SJSA1 (cell line): ENCODE measurements around the gene HMOX1. TPM values are rescaled to one million over a fixed set of nuclear protein-coding genes. Genes with fewer than 3 reads are reported as not detected.
A peak's percentile ranks its signal among the peaks of the same experiment; 100 is the strongest.
"Not testable (repeated sequence)": the region's sequence is repeated elsewhere in the genome, so short reads cannot be mapped to it uniquely, and the experiment has no call there.

Experiments used
- DNase-seq, 2 experiments: peaks; one replicate each; pipeline ENCODE4 v3.0.0-alpha.2; 2015 to 2020; ENCODE audit warnings: low spot score in 2 of 2, low read depth in 1 of 2
- H3K27ac ChIP-seq: fragments of 250-450 bp; sonication (Bioruptor Pico); 2 replicates; pipeline ENCODE4 v1.5.1; 2020; ENCODE audit warnings: mild to moderate bottlenecking, moderate library complexity
- H3K27me3 ChIP-seq: fragments of 250-450 bp; sonication (Bioruptor Pico); replicated peaks from 2 replicates; pipeline ENCODE4 v1.5.1; 2020; ENCODE audit warnings: mild to moderate bottlenecking, moderate library complexity
- H3K36me3 ChIP-seq: fragments of 250-450 bp; sonication (Bioruptor Pico); 2 replicates; pipeline ENCODE4 v1.5.1; 2020; ENCODE audit warnings: mild to moderate bottlenecking
- H3K4me1 ChIP-seq: fragments of 250-450 bp; sonication (Bioruptor Pico); replicated peaks from 2 replicates; pipeline ENCODE4 v1.6.1; 2021; ENCODE audit warnings: mild to moderate bottlenecking
- H3K4me3 ChIP-seq: fragments of 250-450 bp; sonication (Bioruptor Pico); 2 replicates; pipeline ENCODE4 v1.5.1; 2020; ENCODE audit warnings: mild to moderate bottlenecking
- H3K9me3 ChIP-seq: fragments of 250-450 bp; sonication (Bioruptor Pico); replicated peaks from 2 replicates; pipeline ENCODE4 v1.5.1; 2020; ENCODE audit warnings: mild to moderate bottlenecking
- total RNA-seq: library from RNA; depleted of rRNA; stranded (reverse); fragments of >200 nt; shearing (Covaris generic); gene quantifications from 2 replicates; pipeline ENCODE4 v1.2.3, GENCODE V29; 2014

The HMOX1 gene
- total RNA-seq, 1 experiment from 2014 or later: 5.6 TPM

DNA sequence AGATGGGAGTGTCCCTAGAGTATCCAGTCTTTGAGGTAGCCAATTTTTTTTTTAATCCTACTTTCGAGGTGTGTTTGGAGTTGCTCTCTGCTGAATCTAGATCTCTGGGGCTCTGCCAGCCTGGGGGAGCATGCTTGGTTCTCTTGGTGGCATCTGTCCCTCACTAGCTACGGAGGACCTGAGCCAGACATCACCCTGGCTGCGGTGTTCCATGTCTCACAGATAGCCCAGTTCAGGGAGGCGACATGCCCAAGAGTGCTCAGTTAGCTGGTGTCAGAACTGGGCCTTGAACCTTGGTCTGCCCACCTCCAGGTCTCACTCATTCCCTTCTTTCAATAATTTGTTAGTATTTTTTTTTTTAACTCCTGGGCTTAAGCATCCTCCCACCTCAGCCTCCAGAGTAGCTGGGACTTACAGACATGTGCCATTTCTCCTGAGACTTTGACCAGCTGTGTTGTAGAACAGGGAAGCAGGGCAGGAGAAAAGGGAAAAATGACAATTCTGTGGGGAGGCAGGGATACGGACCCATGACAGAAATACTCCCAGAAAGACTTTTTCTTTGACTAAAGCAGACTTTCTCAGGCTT is 621 bp downstream of the HMOX1 start:
- peaks cover 32% of the 10 kb centered on the region for H3K4me1 ChIP-seq
- no peaks in the 10 kb centered on the region for H3K9me3 ChIP-seq
- no peak for DNase-seq
- peak overlapping the region; percentile 28 for H3K27ac ChIP-seq
- H3K4me3 ChIP-seq: peak overlapping the region; percentile 52
- H3K27me3 ChIP-seq: no peaks in the 10 kb centered on the region
- peaks cover 11% of the 10 kb centered on the region for H3K36me3 ChIP-seq

- Histone ChIP-seq H3K36me3 (peaks cover 17% of the 10 kb centered on the region), H3K27ac (no peak overlapping the region), H3K4me1 (peaks cover 16% of the 10 kb centered on the region), H3K9me3 (no peaks in the 10 kb centered on the region), H3K27me3 (no peaks in the 10 kb centered on the region), H3K4me3 (no peak overlapping the region)
- DNase-seq: no peak
These were observed 2.8 kb downstream of the HMOX1 start for GRCh38 chr22:35383679-35384071.

- Histone ChIP-seq H3K36me3 (peaks cover 17% of the 10 kb centered on the region), H3K9me3 (no peaks in the 10 kb centered on the region), H3K4me1 (peaks cover 16% of the 10 kb centered on the region), H3K4me3 (no peak overlapping the region), H3K27ac (no peak overlapping the region), H3K27me3 (no peaks in the 10 kb centered on the region)
- DNase-seq: no peak
These were observed 3.6 kb downstream of the HMOX1 start for GRCh38 chr22:35384527-35384926.

- Histone ChIP-seq H3K27me3 (no peaks in the 10 kb centered on the region), H3K36me3 (peaks cover 17% of the 10 kb centered on the region)
These were observed 4.2 kb downstream of the HMOX1 start for GRCh38 chr22:35384975-35385588.

DNA sequence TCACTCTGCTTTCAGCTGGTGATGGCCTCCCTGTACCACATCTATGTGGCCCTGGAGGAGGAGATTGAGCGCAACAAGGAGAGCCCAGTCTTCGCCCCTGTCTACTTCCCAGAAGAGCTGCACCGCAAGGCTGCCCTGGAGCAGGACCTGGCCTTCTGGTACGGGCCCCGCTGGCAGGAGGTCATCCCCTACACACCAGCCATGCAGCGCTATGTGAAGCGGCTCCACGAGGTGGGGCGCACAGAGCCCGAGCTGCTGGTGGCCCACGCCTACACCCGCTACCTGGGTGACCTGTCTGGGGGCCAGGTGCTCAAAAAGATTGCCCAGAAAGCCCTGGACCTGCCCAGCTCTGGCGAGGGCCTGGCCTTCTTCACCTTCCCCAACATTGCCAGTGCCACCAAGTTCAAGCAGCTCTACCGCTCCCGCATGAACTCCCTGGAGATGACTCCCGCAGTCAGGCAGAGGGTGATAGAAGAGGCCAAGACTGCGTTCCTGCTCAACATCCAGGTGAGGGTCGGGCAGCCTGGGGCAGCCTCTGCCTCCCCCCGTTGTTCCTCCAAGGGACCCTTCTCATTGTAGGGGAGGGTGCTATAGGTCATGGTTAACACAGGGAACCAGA is 5.9 kb downstream of the HMOX1 start:
- Histone ChIP-seq H3K27me3 (no peaks in the 10 kb centered on the region), H3K36me3 (peaks cover 24% of the 10 kb centered on the region)

More at GRCh38 chr22:35384975-35385588, 4.2 kb downstream of the HMOX1 start:
- no peak for DNase-seq
- H3K4me3 ChIP-seq: no peak overlapping the region
- no peaks in the 10 kb centered on the region for H3K9me3 ChIP-seq
- H3K4me1 ChIP-seq: peaks cover 16% of the 10 kb centered on the region
- H3K27ac ChIP-seq: no peak overlapping the region

GRCh38 chr22:35390933-35391332 is 10.0 kb downstream of the HMOX1 start:
- Histone ChIP-seq H3K9me3 (no peaks in the 10 kb centered on the region), H3K27me3 (no peaks in the 10 kb centered on the region), H3K27ac (no peak overlapping the region), H3K36me3 (peaks cover 16% of the 10 kb centered on the region), H3K4me3 (no peak overlapping the region), H3K4me1 (no peaks in the 10 kb centered on the region)
- no peak for DNase-seq

More for the DNA sequence above, 5.9 kb downstream of the HMOX1 start:
- no peak for DNase-seq
- Histone ChIP-seq H3K4me3 (no peak overlapping the region), H3K4me1 (peaks cover 1% of the 10 kb centered on the region; the same call in 1 of the 2 replicates), H3K27ac (no peak overlapping the region), H3K9me3 (no peaks in the 10 kb centered on the region)

- H3K4me3 ChIP-seq: no peak overlapping the region
- no peaks in the 10 kb centered on the region for H3K4me1 ChIP-seq
- no peak overlapping the region for H3K27ac ChIP-seq
- no peak for DNase-seq
- H3K9me3 ChIP-seq: no peaks in the 10 kb centered on the region
- peaks cover 12% of the 10 kb centered on the region for H3K36me3 ChIP-seq
- no peaks in the 10 kb centered on the region for H3K27me3 ChIP-seq
These were observed 11.5 kb downstream of the HMOX1 start for GRCh38 chr22:35392357-35392756.

GRCh38 chr22:35393116-35394010 is 12.5 kb downstream of the HMOX1 start:
- DNase-seq: no peak
- Histone ChIP-seq H3K27me3 (no peaks in the 10 kb centered on the region), H3K4me3 (no peak overlapping the region), H3K27ac (no peak overlapping the region), H3K9me3 (no peaks in the 10 kb centered on the region), H3K4me1 (no peaks in the 10 kb centered on the region), H3K36me3 (peaks cover 10% of the 10 kb centered on the region)

DNA sequence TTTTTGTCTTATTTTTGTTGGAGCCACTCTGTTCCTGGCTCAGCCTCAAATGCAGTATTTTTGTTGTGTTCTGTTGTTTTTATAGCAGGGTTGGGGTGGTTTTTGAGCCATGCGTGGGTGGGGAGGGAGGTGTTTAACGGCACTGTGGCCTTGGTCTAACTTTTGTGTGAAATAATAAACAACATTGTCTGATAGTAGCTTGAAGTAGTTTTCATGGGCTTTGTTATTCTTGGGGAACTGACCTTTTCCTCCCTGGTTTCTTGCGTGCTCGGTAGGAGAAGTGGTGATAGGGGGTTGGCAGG is 13.1 kb downstream of the HMOX1 start:
- DNase-seq: no peak
- Histone ChIP-seq H3K9me3 (peaks cover under 1% of the 10 kb centered on the region; the same call in 1 of the 2 replicates), H3K27me3 (no peaks in the 10 kb centered on the region), H3K4me3 (no peak overlapping the region), H3K4me1 (no peaks in the 10 kb centered on the region; the same call in 1 of the 2 replicates), H3K27ac (no peak overlapping the region), H3K36me3 (peaks cover 10% of the 10 kb centered on the region)

DNA sequence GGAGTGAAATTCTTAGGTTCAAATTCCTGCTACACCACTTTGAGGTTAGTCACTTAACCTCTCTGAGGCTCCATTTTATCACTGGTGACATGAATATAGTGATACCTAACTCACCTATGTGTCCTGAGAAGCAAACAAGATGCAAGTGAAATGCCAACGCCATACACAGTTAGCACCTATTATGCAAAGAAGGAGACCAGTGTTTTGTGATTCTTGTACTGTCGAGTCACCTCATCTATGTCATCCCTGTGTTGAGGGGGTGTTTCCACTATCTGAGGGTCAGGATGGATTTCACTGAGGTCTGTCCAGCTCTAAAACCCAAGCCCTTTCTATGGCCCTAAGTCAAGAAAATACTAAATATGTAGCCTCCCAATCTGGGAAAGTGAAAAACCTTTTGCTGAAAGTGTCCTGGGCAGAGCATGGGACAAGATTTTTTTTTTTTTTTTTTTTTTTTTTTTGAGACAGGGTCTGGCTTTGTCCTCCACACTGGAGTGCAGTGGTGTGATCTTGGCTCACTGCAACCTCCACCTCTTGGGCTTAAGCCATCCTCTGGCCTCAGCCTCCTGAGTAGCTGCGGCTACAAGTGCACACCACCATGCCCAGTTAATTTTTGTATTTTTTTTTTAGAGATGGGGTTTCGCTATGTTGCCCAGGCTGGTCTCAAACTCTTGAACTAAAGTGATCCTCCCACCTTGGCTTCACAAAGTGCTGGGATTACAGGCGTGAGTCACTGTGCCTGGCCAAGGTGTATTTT is 14.1 kb downstream of the HMOX1 start:
- no peak for DNase-seq
- H3K36me3 ChIP-seq: peaks cover 10% of the 10 kb centered on the region
- H3K9me3 ChIP-seq: peaks cover 2% of the 10 kb centered on the region; the same call in 1 of the 2 replicates
- no peak overlapping the region for H3K27ac ChIP-seq
- no peak overlapping the region for H3K4me3 ChIP-seq
- H3K4me1 ChIP-seq: peaks cover 6% of the 10 kb centered on the region
- no peaks in the 10 kb centered on the region for H3K27me3 ChIP-seq

GRCh38 chr22:35396622-35397021 is 15.7 kb downstream of the HMOX1 start:
- not testable (repeated sequence) for H3K27ac ChIP-seq, H3K9me3 ChIP-seq, H3K4me3 ChIP-seq, H3K27me3 ChIP-seq, DNase-seq
- H3K4me1 ChIP-seq: peaks cover 15% of the 10 kb centered on the region
- H3K36me3 ChIP-seq: peaks cover 18% of the 10 kb centered on the region

DNA sequence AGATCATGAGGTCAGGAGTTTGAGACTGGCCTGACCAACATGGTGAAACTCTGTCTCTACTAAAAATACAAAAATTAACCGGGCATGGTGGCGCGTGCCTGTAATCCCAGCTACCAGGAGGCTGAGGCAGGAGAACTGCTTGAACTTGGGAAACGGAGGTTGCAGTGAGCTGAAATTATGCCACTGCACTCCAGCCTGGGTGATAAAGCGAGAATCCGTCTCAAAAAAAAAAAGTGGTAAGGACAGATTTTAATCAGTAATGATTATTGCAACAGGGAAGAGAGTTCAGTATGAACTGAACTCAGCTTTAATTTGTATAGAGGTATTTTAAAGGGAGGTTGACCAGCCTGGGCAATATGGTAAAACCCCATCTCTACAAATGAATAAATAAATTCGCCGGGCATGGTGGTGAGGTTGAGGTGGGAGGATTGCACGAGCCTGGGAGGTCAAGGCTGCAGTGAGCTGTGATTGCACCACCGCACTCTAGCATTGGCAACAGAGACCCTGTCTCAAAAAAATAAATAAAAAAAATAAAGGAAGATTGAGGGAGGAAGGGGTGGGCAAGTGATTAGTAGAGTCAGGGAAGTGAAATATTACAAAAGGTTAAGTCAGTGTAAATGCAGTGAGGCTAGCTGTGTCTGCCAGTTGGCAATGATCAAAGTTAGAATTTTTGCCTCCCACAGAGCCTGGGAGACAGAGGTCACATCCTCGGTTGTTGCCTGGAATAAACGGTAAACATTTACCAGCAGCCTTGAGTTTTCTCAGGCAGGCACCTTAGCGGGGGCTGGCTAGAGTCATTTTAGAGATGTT is 16.4 kb downstream of the HMOX1 start:
- Histone ChIP-seq H3K36me3 (peaks cover 22% of the 10 kb centered on the region), H3K27ac (no peak overlapping the region), H3K27me3 (no peaks in the 10 kb centered on the region), H3K9me3 (peaks cover 2% of the 10 kb centered on the region; the same call in 1 of the 2 replicates), H3K4me3 (no peak overlapping the region), H3K4me1 (peaks cover 18% of the 10 kb centered on the region)
- DNase-seq: peak in 1 of 2 experiments; percentile 22
